Stimulated activated CD8-positive, alpha-beta memory T cell treated with anti-CD3 and anti-CD28 coated beads, Interleukin-4, amount 100 ng/mL, for 4 hours (primary cell): ENCODE data around the gene KRT85.

ENCODE experiments used
- DNase-seq, 2 donors: peaks; one replicate each; pipeline ENCODE4 v3.0.0-alpha.2; 2020; ENCODE audit warnings: low read depth in 2 of 2, low spot score in 1 of 2

KRT85 gene

GRCh38 chr12:52369211-52369610 is 1.9 kb upstream of the KRT85 start:
- DNase-seq = no peak

GRCh38 chr12:52368508-52368907 is 1.2 kb upstream of the KRT85 start:
- DNase-seq = no peak

GRCh38 chr12:52367876-52368275 is 595 bp upstream of the KRT85 start:
- no peak for DNase-seq

GRCh38 chr12:52364901-52365489 is 2.3 kb downstream of the KRT85 start:
- DNase-seq = no peak

GRCh38 chr12:52364061-52364460 is 3.2 kb downstream of the KRT85 start:
- DNase-seq = no peak

- DNase-seq = no peak
Measured at GRCh38 chr12:52363111-52363679, 4.1 kb downstream of the KRT85 start.

GRCh38 chr12:52362118-52362726 is 5.1 kb downstream of the KRT85 start:
- no peak for DNase-seq

- DNase-seq = no peak
Measured at GRCh38 chr12:52361553-52361952, 5.7 kb downstream of the KRT85 start.

- no peak for DNase-seq
Measured at GRCh38 chr12:52360663-52361271, 6.5 kb downstream of the KRT85 start.

GRCh38 chr12:52360106-52360662 is 7.1 kb downstream of the KRT85 start:
- DNase-seq = no peak

GRCh38 chr12:52359621-52360061 is 7.6 kb downstream of the KRT85 start:
- no peak for DNase-seq

- no peak for DNase-seq
Measured at GRCh38 chr12:52358575-52359350, 8.5 kb downstream of the KRT85 start.

- DNase-seq = no peak
Measured at GRCh38 chr12:52356762-52357580, 10.3 kb downstream of the KRT85 start.

- DNase-seq = no peak
Measured at GRCh38 chr12:52356031-52356761, 11.1 kb downstream of the KRT85 start.

- no peak for DNase-seq
Measured at GRCh38 chr12:52355176-52355575, 12.1 kb downstream of the KRT85 start.

GRCh38 chr12:52354200-52354599 is 13.1 kb downstream of the KRT85 start:
- DNase-seq = no peak

- DNase-seq = no peak
Measured at GRCh38 chr12:52353766-52354165, 13.5 kb downstream of the KRT85 start.

- no peak for DNase-seq
Measured at GRCh38 chr12:52352951-52353350, 14.3 kb downstream of the KRT85 start.

- DNase-seq = peak; percentile 12 to 36
Measured at GRCh38 chr12:52351196-52352059, 15.9 kb downstream of the KRT85 start.
